SK-N-SH treated with all-trans-retinoic acid at 6 μM for 48 hours (cell line): Measurements from ENCODE around the gene SEC31A.
"Not testable (repeated sequence)": the region's sequence is repeated elsewhere in the genome, so short reads cannot be mapped to it uniquely, and the experiment has no call there.

Source experiments
- ATAC-seq: fragments of 200-7000 bp; cut with Tn5 transposase; 3 replicates; pipeline ENCODE4 v1.9.1; 2020; ENCODE audit warnings: mild to moderate bottlenecking, moderate library complexity
- ARNTL ChIP-seq: fragments of 450-650 bp; formaldehyde crosslinking; IDR thresholded peaks from 2 replicates; pipeline ENCODE4 v1.5.0; 2020; ENCODE audit warnings: low read depth, mild to moderate bottlenecking, moderate library complexity, borderline replicate concordance
- BACH2 ChIP-seq: fragments of 250-450 bp; sonication (Bioruptor Pico); IDR thresholded peaks from 2 replicates; pipeline ENCODE4 v1.9.0; 2021; ENCODE audit warnings: mild to moderate bottlenecking, borderline replicate concordance
- CSDC2 ChIP-seq: fragments of 250-450 bp; sonication (Bioruptor Pico); IDR thresholded peaks from 2 replicates; pipeline ENCODE4 v1.5.0; 2020; ENCODE audit warnings: mild to moderate bottlenecking, moderate library complexity
- GLIS3 ChIP-seq: fragments of 250-450 bp; sonication (Bioruptor Pico); IDR thresholded peaks from 2 replicates; pipeline ENCODE4 v1.5.0; 2020; ENCODE audit warnings: mild to moderate bottlenecking, moderate library complexity
- ISL1 ChIP-seq: fragments of 250-450 bp; sonication (Bioruptor Pico); IDR thresholded peaks from 2 replicates; pipeline ENCODE4 v2.1.2; 2022; ENCODE audit warnings: mild to moderate bottlenecking, moderate library complexity
- OSR1 ChIP-seq: fragments of 250-450 bp; sonication (Bioruptor Pico); IDR thresholded peaks from 2 replicates; pipeline ENCODE4 v1.8.0; 2022; ENCODE audit warnings: moderate library complexity, mild to moderate bottlenecking, inconsistent platforms
- PPARA ChIP-seq: fragments of 250-450 bp; sonication (Bioruptor Pico); IDR thresholded peaks from 2 replicates; pipeline ENCODE4 v1.5.0; 2020; ENCODE audit warnings: mild to moderate bottlenecking, borderline replicate concordance
- RARB ChIP-seq: fragments of 250-450 bp; sonication (Bioruptor Pico); IDR thresholded peaks from 2 replicates; pipeline ENCODE4 v1.8.0; 2021; ENCODE audit warnings: mild to moderate bottlenecking, moderate library complexity
- SNAI2 ChIP-seq: fragments of 250-450 bp; sonication (Bioruptor Pico); IDR thresholded peaks from 2 replicates; pipeline ENCODE4 v1.5.0; 2020; ENCODE audit warnings: mild to moderate bottlenecking, moderate library complexity
- TCF4 ChIP-seq: fragments of 250-450 bp; sonication (Bioruptor Pico); IDR thresholded peaks from 2 replicates; pipeline ENCODE4 v1.8.0; 2021; ENCODE audit warnings: mild to moderate bottlenecking, moderate library complexity, borderline replicate concordance
- TOX ChIP-seq: fragments of 250-450 bp; sonication (Bioruptor Pico); IDR thresholded peaks from 2 replicates; pipeline ENCODE4 v1.8.0; 2021; ENCODE audit warnings: mild to moderate bottlenecking, moderate library complexity, borderline replicate concordance
- ZC3H10 ChIP-seq: fragments of 250-450 bp; sonication (Bioruptor Pico); IDR thresholded peaks from 2 replicates; pipeline ENCODE4 v1.5.1; 2021; ENCODE audit warnings: mild to moderate bottlenecking, moderate library complexity
- ZFP3 ChIP-seq: fragments of 250-450 bp; sonication (Bioruptor Pico); IDR thresholded peaks from 2 replicates; pipeline ENCODE4 v1.5.0; 2020; ENCODE audit warnings: mild to moderate bottlenecking, moderate library complexity
- ZFP30 ChIP-seq: fragments of 450-650 bp; formaldehyde crosslinking; IDR thresholded peaks from 2 replicates; pipeline ENCODE4 v1.5.0; 2022; ENCODE audit warnings: mild to moderate bottlenecking, moderate library complexity
- ZNF565 ChIP-seq: fragments of 450-650 bp; formaldehyde crosslinking; conservative IDR thresholded peaks from 2 replicates; pipeline ENCODE4 v1.5.0; 2020; ENCODE audit warnings: low read depth, mild to moderate bottlenecking, moderate library complexity
- ZNF70 ChIP-seq: fragments of 450-650 bp; formaldehyde crosslinking; IDR thresholded peaks from 2 replicates; pipeline ENCODE4 v1.5.0; 2020; ENCODE audit warnings: mild to moderate bottlenecking, moderate library complexity
- ZNF8 ChIP-seq: fragments of 450-650 bp; formaldehyde crosslinking; IDR thresholded peaks from 2 replicates; pipeline ENCODE4 v1.5.0; 2020; ENCODE audit warnings: mild to moderate bottlenecking, moderate library complexity
- TF ChIP-seq, protein P1 (sequence below): fragments of 250-450 bp; sonication (Bioruptor Pico); IDR thresholded peaks from 2 replicates; pipeline ENCODE4 v1.5.1; 2020; ENCODE audit warnings: low read depth, mild to moderate bottlenecking, moderate library complexity
- TF ChIP-seq, protein P2 (sequence below): fragments of 250-450 bp; sonication (Bioruptor Pico); IDR thresholded peaks from 2 replicates; pipeline ENCODE4 v1.8.0; 2020; ENCODE audit warnings: mild to moderate bottlenecking, moderate library complexity, borderline replicate concordance
- TF ChIP-seq, protein P3 (sequence below): fragments of 250-450 bp; sonication (Bioruptor Pico); IDR thresholded peaks from 2 replicates; pipeline ENCODE4 v1.5.0; 2020; ENCODE audit warnings: mild to moderate bottlenecking, moderate library complexity
- TF ChIP-seq, protein P4 (sequence below): fragments of 250-450 bp; sonication (Bioruptor Pico); IDR thresholded peaks from 2 replicates; pipeline ENCODE4 v1.8.0; 2021; ENCODE audit warnings: low read depth, mild to moderate bottlenecking, moderate library complexity, borderline replicate concordance
- TF ChIP-seq, protein P5 (sequence below): fragments of 250-450 bp; sonication (Bioruptor Pico); IDR thresholded peaks from 2 replicates; pipeline ENCODE4 v1.5.1; 2021; ENCODE audit warnings: mild to moderate bottlenecking, moderate library complexity

SEC31A gene

DNA sequence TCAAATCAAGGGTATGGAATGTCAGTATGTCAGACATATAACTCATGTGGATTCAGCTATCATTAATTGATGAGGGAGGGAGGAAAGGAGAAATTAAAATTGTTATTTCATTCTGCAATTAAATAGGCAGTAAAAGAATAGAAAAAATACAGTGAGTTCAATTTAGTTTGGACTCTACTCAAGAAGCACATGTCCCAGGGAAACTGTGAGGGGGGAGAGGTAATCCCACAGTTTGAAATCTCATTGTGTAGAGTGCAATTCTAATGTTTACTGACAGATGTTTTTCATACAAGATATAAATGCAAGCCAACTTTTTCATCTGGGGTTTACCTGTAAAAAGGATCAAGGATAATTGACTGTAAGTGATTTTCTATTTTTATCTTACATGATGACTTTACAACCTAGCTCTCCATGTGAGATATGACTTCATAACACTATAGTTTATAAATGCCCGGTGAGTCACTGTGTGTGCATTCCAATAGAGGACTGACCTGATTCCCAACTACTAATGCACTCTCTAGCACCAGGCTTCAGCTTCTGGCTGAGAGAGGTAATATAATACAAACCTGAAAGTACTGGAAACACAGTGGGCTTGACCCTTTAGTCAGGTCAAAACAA, 57.1 kb downstream of the SEC31A start:
- peak; percentile 96 for ATAC-seq
- TF ChIP-seq CSDC2 (CRISPR knock-in tag): no peak
- TF ChIP-seq GLIS3 (CRISPR knock-in tag): no peak
- TF ChIP-seq RARB: no peak
- TF ChIP-seq BACH2 (CRISPR knock-in tag): no peak
- TF ChIP-seq, protein P1, sequence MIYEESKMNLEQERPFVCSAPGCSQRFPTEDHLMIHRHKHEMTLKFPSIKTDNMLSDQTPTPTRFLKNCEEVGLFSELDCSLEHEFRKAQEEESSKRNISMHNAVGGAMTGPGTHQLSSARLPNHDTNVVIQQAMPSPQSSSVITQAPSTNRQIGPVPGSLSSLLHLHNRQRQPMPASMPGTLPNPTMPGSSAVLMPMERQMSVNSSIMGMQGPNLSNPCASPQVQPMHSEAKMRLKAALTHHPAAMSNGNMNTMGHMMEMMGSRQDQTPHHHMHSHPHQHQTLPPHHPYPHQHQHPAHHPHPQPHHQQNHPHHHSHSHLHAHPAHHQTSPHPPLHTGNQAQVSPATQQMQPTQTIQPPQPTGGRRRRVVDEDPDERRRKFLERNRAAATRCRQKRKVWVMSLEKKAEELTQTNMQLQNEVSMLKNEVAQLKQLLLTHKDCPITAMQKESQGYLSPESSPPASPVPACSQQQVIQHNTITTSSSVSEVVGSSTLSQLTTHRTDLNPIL (CRISPR knock-in tag): no peak
- no peak for TF ChIP-seq SNAI2
- no peak for TF ChIP-seq ZFP3 (CRISPR knock-in tag)
- TF ChIP-seq, protein P2, sequence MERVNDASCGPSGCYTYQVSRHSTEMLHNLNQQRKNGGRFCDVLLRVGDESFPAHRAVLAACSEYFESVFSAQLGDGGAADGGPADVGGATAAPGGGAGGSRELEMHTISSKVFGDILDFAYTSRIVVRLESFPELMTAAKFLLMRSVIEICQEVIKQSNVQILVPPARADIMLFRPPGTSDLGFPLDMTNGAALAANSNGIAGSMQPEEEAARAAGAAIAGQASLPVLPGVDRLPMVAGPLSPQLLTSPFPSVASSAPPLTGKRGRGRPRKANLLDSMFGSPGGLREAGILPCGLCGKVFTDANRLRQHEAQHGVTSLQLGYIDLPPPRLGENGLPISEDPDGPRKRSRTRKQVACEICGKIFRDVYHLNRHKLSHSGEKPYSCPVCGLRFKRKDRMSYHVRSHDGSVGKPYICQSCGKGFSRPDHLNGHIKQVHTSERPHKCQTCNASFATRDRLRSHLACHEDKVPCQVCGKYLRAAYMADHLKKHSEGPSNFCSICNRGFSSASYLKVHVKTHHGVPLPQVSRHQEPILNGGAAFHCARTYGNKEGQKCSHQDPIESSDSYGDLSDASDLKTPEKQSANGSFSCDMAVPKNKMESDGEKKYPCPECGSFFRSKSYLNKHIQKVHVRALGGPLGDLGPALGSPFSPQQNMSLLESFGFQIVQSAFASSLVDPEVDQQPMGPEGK (CRISPR knock-in tag): no peak
- TF ChIP-seq TCF4: no peak
- no peak for TF ChIP-seq ARNTL (CRISPR knock-in tag)
- no peak; the same call in 1 of the 2 replicates for TF ChIP-seq ISL1
- TF ChIP-seq TOX: no peak
- no peak for TF ChIP-seq ZFP30
- TF ChIP-seq PPARA (CRISPR knock-in tag): no peak
- no peak for TF ChIP-seq ZNF565
- no peak for TF ChIP-seq OSR1 (CRISPR knock-in tag)
- TF ChIP-seq, protein P3, sequence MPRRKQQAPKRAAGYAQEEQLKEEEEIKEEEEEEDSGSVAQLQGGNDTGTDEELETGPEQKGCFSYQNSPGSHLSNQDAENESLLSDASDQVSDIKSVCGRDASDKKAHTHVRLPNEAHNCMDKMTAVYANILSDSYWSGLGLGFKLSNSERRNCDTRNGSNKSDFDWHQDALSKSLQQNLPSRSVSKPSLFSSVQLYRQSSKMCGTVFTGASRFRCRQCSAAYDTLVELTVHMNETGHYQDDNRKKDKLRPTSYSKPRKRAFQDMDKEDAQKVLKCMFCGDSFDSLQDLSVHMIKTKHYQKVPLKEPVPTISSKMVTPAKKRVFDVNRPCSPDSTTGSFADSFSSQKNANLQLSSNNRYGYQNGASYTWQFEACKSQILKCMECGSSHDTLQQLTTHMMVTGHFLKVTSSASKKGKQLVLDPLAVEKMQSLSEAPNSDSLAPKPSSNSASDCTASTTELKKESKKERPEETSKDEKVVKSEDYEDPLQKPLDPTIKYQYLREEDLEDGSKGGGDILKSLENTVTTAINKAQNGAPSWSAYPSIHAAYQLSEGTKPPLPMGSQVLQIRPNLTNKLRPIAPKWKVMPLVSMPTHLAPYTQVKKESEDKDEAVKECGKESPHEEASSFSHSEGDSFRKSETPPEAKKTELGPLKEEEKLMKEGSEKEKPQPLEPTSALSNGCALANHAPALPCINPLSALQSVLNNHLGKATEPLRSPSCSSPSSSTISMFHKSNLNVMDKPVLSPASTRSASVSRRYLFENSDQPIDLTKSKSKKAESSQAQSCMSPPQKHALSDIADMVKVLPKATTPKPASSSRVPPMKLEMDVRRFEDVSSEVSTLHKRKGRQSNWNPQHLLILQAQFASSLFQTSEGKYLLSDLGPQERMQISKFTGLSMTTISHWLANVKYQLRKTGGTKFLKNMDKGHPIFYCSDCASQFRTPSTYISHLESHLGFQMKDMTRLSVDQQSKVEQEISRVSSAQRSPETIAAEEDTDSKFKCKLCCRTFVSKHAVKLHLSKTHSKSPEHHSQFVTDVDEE (CRISPR knock-in tag): no peak
- TF ChIP-seq ZNF8: no peak

DNA sequence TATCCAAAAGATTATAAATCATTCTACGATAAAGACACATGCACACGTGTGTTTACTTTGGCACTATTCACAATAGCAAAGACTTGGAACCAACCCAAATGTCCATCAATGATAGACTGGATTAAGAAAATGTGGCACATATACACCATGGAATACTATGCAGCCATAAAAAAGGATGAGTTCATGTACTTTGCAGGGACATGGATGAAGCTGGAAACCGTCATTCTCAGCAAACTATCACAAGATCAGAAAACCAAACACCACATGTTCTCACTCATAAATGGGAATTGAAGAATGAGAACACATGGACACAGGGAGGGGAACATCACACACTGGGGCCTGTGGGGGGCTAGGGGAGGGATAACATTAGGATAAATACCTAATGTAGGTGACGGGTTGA, 57.9 kb downstream of the SEC31A start:
- not testable (repeated sequence) for ATAC-seq

DNA sequence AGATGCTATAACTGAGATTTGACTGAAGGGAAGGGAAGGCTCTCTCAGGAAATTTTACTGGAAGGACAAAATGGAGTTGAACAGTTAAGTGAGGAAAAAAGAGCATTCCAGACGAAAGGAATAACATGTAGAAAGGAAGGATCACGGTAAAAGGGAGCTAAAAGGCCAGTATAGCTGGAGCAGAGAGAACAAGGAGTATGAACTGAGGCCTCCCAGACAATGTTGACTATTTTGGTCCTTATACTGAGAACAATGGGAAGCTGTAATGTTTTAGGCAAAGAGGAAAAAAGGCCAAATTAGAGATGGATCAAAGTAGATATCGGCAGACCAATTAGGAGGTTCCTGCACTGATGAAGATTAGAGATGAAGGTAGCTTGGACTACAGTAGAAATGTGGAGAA, 65.5 kb downstream of the SEC31A start:
- ATAC-seq: no peak
- TF ChIP-seq TOX (no peak), GLIS3 (CRISPR knock-in tag) (no peak), ZFP30 (no peak), ZNF8 (no peak), ARNTL (CRISPR knock-in tag) (no peak), ZNF70 (CRISPR knock-in tag) (no peak), ZFP3 (CRISPR knock-in tag) (no peak), OSR1 (CRISPR knock-in tag) (no peak), CSDC2 (CRISPR knock-in tag) (no peak), TCF4 (no peak), ZC3H10 (no peak), SNAI2 (no peak), ZNF565 (no peak)
- TF ChIP-seq, protein P3 (CRISPR knock-in tag): no peak
- TF ChIP-seq, protein P4, sequence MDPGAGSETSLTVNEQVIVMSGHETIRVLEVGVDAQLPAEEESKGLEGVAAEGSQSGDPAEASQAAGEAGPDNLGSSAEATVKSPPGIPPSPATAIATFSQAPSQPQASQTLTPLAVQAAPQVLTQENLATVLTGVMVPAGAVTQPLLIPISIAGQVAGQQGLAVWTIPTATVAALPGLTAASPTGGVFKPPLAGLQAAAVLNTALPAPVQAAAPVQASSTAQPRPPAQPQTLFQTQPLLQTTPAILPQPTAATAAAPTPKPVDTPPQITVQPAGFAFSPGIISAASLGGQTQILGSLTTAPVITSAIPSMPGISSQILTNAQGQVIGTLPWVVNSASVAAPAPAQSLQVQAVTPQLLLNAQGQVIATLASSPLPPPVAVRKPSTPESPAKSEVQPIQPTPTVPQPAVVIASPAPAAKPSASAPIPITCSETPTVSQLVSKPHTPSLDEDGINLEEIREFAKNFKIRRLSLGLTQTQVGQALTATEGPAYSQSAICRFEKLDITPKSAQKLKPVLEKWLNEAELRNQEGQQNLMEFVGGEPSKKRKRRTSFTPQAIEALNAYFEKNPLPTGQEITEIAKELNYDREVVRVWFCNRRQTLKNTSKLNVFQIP (CRISPR knock-in tag): no peak
- TF ChIP-seq, protein P1 (CRISPR knock-in tag): no peak
- TF ChIP-seq, protein P2 (CRISPR knock-in tag): no peak
- TF ChIP-seq, protein P5, sequence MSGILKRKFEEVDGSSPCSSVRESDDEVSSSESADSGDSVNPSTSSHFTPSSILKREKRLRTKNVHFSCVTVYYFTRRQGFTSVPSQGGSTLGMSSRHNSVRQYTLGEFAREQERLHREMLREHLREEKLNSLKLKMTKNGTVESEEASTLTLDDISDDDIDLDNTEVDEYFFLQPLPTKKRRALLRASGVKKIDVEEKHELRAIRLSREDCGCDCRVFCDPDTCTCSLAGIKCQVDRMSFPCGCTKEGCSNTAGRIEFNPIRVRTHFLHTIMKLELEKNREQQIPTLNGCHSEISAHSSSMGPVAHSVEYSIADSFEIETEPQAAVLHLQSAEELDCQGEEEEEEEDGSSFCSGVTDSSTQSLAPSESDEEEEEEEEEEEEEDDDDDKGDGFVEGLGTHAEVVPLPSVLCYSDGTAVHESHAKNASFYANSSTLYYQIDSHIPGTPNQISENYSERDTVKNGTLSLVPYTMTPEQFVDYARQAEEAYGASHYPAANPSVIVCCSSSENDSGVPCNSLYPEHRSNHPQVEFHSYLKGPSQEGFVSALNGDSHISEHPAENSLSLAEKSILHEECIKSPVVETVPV (CRISPR knock-in tag): no peak
